Measurements from ENCODE around the gene EPHA1.

EPHA1 gene

DNA sequence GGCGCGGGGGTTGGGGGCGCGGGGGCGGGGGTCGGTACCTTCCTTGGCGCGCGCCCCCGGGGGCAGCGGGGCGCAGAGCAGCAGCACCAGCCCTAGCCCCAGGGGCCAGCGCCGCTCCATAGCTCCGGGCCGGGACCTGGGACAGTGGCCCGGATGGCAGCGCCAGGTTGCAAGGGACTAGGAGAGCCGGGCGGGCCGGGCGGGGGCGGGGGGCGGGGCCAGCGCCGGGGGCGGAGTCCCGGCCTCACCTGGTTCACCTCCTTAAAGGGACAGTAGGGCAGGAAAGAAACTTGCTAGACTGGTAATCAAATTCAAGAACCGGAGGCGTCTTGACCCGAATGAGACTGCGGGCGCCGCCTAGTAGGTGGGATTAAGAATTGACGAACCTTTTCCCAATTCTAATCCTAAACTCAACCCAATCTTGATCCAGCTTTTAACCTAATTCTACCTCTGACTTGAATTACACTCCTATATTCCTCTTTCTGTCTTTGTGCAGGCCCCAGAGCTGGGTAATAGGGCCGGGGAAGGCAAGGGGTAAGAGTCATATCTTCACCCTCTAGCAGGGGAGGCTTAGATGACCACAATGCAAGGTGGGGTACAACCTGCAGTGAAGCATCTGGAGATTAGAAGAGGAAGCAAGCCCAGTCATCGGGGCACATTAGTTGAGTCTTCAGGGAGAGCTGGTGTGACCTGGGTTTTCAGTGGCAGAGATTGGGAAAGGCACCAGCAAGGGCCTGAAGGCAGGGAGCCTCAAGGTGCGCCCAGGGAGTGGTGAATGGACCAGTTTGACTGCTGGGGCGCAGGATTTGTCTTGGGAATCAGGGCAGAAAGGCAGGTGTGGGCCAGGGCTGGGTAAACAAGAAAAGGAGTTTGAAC lies at the start of gene EPHA1:
Gene EPHA1 (minus strand): TSS at position 171 of the 876 bp plus-strand sequence. CDS start 51 bp downstream, at position 120.
- no peak within 1 kb of the TSS for H3K9ac ChIP-seq (ENCODE audit: insufficient read length)
- TF ChIP-seq EZH2 (IDR thresholded peaks at IDR 0.05) (no peak), POLR2AphosphoS5 (IDR thresholded peaks at IDR 0.05; ENCODE audit: borderline replicate concordance, low read depth, low read length) (no peak), FOXP2 (optimal IDR thresholded peaks at IDR 0.05; ENCODE audit: control extremely low read depth, extremely low read length, insufficient read depth) (no peak)
- H3K4me3 ChIP-seq: no peak within 1 kb of the TSS
- no peak for DNase-seq (ENCODE audit: low read depth, low spot score)
- H3K9me3 ChIP-seq (ENCODE audit: low read depth, low read length): no peaks in the 10 kb centered on the region
- no peaks in the 10 kb centered on the region for H3K36me3 ChIP-seq (ENCODE audit: insufficient read depth, low read length)
- H3K27ac ChIP-seq: no peak within 1 kb of the TSS

DNA sequence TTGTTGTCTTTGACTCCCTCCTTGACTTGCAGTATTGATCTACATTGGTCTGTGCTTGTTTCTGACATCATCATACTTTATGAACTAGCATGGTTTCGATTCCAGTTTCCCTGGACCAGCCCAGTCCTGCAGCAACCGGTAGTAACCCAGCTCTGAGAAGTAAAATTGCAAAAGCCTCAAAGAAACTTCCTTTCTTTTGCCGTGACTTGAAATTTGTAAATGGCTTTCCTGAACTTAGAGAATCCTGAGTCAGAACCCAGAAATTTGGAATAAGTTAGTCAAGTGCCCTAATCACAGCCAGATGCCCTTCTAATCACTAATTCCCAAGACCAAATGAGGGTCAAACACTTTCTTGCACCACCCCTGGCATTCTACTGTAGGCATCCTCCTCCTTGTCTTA lies 49.6 kb upstream of the EPHA1 start:
- Histone ChIP-seq H3K9ac (ENCODE audit: insufficient read length) (no peak overlapping the region), H3K36me3 (ENCODE audit: insufficient read depth, low read length) (no peaks in the 10 kb centered on the region), H3K9me3 (ENCODE audit: low read depth, low read length) (no peaks in the 10 kb centered on the region), H3K4me3 (no peak overlapping the region), H3K27ac (no peak overlapping the region)
- no peak for DNase-seq (ENCODE audit: low read depth, low spot score)
- no peak for TF ChIP-seq FOXP2 (optimal IDR thresholded peaks at IDR 0.05; ENCODE audit: control extremely low read depth, extremely low read length, insufficient read depth)
- TF ChIP-seq POLR2AphosphoS5 (IDR thresholded peaks at IDR 0.05; ENCODE audit: borderline replicate concordance, low read depth, low read length): no peak
- no peak for TF ChIP-seq EZH2 (IDR thresholded peaks at IDR 0.05)

DNA sequence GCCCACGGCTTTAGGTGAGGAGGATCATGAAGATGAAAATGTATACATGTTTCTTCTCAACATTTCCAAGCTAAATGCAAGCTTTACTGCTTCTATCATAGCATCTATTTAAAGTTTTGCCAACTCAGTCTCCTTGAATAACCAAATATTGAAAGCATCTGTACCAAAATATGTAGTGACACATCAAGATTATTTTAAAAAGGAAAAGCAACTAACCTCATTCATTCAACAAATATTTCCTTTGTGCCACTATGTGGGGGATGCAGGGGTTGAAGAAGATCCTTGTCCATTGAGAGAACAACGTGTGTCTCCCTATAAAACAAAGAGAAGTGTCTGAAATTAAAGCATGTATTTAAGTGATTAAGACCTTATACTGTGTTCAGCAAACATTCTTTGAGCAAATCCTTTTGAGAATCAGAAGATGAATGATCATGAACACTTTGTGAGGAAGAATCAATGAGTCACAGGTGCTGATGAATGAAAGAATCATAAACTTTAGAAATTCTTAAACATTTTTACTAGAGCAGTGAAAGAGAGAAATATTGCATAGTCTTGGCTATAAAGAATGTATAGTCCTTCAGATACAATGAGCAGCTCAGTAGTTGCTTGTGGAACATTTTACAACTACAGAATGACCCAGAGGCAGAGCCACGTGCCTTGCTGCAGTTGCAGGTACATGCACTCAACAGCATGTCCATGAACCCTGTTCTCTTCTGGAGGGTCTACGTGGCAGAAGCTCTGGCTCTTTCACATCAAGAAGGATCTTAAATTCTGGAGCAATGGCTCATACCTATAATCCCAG lies 48.5 kb upstream of the EPHA1 start:
- Histone ChIP-seq H3K9me3 (ENCODE audit: low read depth, low read length) (no peaks in the 10 kb centered on the region), H3K9ac (ENCODE audit: insufficient read length) (no peak overlapping the region), H3K36me3 (ENCODE audit: insufficient read depth, low read length) (no peaks in the 10 kb centered on the region), H3K4me3 (no peak overlapping the region), H3K27ac (no peak overlapping the region)
- TF ChIP-seq FOXP2 (optimal IDR thresholded peaks at IDR 0.05; ENCODE audit: control extremely low read depth, extremely low read length, insufficient read depth) (no peak), EZH2 (IDR thresholded peaks at IDR 0.05) (no peak), POLR2AphosphoS5 (IDR thresholded peaks at IDR 0.05; ENCODE audit: borderline replicate concordance, low read depth, low read length) (no peak)
- no peak for DNase-seq (ENCODE audit: low read depth, low spot score)

DNA sequence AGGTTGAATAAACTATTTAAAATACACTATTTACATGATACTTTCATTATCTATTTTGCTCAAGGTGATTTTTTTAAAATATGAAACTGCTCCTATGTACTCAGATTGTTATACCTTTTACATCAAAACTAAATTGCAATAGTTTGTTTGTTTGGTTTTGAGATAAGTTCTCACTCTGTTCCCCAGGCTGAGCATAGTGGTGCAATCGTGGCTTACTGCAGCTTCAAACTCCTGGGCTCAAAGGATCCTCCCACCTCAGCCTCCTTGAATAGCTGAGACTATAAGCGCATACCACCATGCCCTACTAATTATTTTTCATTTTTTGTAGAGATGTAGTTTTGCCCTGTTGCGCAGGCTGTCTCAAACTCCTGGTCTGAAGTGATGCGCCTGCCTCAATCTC lies 47.3 kb upstream of the EPHA1 start:
- Histone ChIP-seq H3K9ac (ENCODE audit: insufficient read length) (no peak overlapping the region), H3K27ac (no peak overlapping the region), H3K36me3 (ENCODE audit: insufficient read depth, low read length) (no peaks in the 10 kb centered on the region), H3K4me3 (no peak overlapping the region), H3K9me3 (ENCODE audit: low read depth, low read length) (no peaks in the 10 kb centered on the region)
- no peak for DNase-seq (ENCODE audit: low read depth, low spot score)
- TF ChIP-seq POLR2AphosphoS5 (IDR thresholded peaks at IDR 0.05; ENCODE audit: borderline replicate concordance, low read depth, low read length) (no peak), EZH2 (IDR thresholded peaks at IDR 0.05) (no peak), FOXP2 (optimal IDR thresholded peaks at IDR 0.05; ENCODE audit: control extremely low read depth, extremely low read length, insufficient read depth) (no peak)

DNA sequence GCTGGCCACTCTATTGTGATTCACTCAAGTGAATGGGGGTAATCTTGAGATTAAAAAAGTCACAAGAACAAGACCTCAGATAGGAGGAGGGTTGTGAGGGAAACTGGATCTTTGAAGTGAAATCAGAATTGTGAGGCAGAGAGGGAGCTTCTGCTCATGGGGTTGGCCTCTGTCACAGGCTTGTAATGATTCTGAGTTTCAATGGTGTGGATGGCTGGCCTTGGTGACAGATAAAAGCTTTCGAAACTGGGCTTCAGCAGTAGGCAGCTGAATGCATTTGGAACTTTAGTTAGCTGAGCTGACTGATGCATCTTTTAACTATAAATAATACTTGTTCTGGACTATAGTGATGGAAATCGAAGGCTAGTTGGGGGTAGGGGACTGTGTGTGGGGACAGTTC lies 46.8 kb upstream of the EPHA1 start:
- DNase-seq (ENCODE audit: low read depth, low spot score): no peak
- H3K27ac ChIP-seq: no peak overlapping the region
- H3K4me3 ChIP-seq: no peak overlapping the region
- H3K9me3 ChIP-seq (ENCODE audit: low read depth, low read length): no peaks in the 10 kb centered on the region
- H3K9ac ChIP-seq (ENCODE audit: insufficient read length): no peak overlapping the region
- no peaks in the 10 kb centered on the region for H3K36me3 ChIP-seq (ENCODE audit: insufficient read depth, low read length)
- TF ChIP-seq POLR2AphosphoS5 (IDR thresholded peaks at IDR 0.05; ENCODE audit: borderline replicate concordance, low read depth, low read length) (no peak), FOXP2 (optimal IDR thresholded peaks at IDR 0.05; ENCODE audit: control extremely low read depth, extremely low read length, insufficient read depth) (no peak), EZH2 (IDR thresholded peaks at IDR 0.05) (no peak)

DNA sequence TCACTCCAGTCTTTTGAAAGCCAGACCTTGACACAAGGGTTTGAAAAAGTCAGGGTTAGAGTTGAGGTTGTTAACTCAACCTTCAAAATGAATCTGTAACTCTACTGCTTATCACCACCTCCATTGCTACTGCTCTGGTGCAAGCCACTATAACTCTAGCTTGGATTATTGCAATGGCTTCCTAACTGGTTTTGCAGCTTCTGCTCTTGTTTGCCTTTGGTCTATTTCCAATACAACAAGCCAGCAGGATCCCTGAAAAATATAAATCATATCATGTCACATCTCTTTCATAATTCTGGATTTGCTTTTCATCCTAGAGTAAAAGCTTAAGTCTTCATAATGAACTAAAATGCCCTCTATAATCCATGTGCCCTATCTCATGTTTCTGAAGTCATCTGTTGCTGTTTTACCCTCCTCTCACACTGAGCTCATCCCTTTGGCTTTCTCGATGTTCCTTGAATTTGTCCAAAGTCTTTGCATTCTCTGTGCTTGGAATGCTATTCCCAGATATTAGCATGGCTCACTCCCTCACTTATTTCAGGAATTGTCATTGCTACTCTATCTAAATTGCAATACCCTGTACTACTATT lies 45.5 kb upstream of the EPHA1 start:
- H3K36me3 ChIP-seq (ENCODE audit: insufficient read depth, low read length): no peaks in the 10 kb centered on the region
- no peak overlapping the region for H3K9ac ChIP-seq (ENCODE audit: insufficient read length)
- TF ChIP-seq EZH2 (IDR thresholded peaks at IDR 0.05) (no peak), FOXP2 (optimal IDR thresholded peaks at IDR 0.05; ENCODE audit: control extremely low read depth, extremely low read length, insufficient read depth) (no peak), POLR2AphosphoS5 (IDR thresholded peaks at IDR 0.05; ENCODE audit: borderline replicate concordance, low read depth, low read length) (no peak)
- no peak for DNase-seq (ENCODE audit: low read depth, low spot score)
- no peak overlapping the region for H3K27ac ChIP-seq
- H3K9me3 ChIP-seq (ENCODE audit: low read depth, low read length): no peaks in the 10 kb centered on the region
- no peak overlapping the region for H3K4me3 ChIP-seq

DNA sequence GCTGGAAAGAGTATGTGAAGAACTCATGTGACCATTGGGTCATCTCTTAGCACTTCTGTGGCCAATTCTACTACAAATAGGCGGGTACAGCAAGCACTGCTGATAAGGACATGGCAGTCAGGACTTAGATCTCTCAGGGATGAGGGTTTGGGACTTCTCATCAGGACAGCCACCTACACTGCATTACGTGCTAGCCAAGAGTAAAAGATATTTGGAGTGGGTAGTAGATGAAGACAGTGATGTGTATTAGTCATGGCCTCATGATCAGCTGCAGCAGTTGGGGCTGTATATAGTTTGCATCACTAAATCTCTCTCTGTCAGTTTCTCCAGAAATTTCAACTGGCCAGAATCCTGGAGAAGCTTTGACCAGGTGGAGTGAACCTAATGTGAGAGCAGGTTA lies 43.8 kb upstream of the EPHA1 start:
- H3K4me3 ChIP-seq: no peak overlapping the region
- DNase-seq (ENCODE audit: low read depth, low spot score): no peak
- no peaks in the 10 kb centered on the region for H3K9me3 ChIP-seq (ENCODE audit: low read depth, low read length)
- H3K27ac ChIP-seq: no peak overlapping the region
- TF ChIP-seq POLR2AphosphoS5 (IDR thresholded peaks at IDR 0.05; ENCODE audit: borderline replicate concordance, low read depth, low read length): no peak
- TF ChIP-seq FOXP2 (optimal IDR thresholded peaks at IDR 0.05; ENCODE audit: control extremely low read depth, extremely low read length, insufficient read depth): no peak
- TF ChIP-seq EZH2 (IDR thresholded peaks at IDR 0.05): no peak
- H3K9ac ChIP-seq (ENCODE audit: insufficient read length): no peak overlapping the region
- no peaks in the 10 kb centered on the region for H3K36me3 ChIP-seq (ENCODE audit: insufficient read depth, low read length)

DNA sequence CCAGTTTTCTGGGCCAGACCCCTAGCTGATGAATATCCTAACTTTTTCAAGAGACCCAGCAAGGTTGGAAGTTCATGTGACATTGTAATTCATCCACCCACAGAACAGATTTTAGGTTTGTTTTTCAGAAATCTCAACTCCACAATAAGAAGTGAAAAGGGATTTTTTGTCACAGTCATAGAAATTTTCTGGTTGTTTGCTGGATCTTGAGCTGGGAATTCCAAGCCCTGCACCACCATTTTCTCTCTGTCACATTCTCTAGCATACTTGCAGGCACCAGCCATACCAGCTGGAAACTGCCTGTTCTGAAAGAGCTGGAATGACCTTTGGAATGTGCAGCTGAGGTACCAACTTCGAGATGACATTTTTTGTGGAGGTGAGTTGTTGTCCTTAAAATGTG lies 43.1 kb upstream of the EPHA1 start:
- no peak for TF ChIP-seq EZH2 (IDR thresholded peaks at IDR 0.05)
- no peak for TF ChIP-seq FOXP2 (optimal IDR thresholded peaks at IDR 0.05; ENCODE audit: control extremely low read depth, extremely low read length, insufficient read depth)
- no peak for TF ChIP-seq POLR2AphosphoS5 (IDR thresholded peaks at IDR 0.05; ENCODE audit: borderline replicate concordance, low read depth, low read length)
- no peak overlapping the region for H3K27ac ChIP-seq
- H3K9me3 ChIP-seq (ENCODE audit: low read depth, low read length): no peaks in the 10 kb centered on the region
- no peak overlapping the region for H3K4me3 ChIP-seq
- H3K9ac ChIP-seq (ENCODE audit: insufficient read length): no peak overlapping the region
- no peak for DNase-seq (ENCODE audit: low read depth, low spot score)
- H3K36me3 ChIP-seq (ENCODE audit: insufficient read depth, low read length): no peaks in the 10 kb centered on the region
